Motor neuron (in vitro differentiated cells): ENCODE measurements around the gene PAPSS1. TPM values are rescaled to one million over a fixed set of nuclear protein-coding genes. Genes with fewer than 3 reads are reported as not detected.
"Not testable (repeated sequence)": the region's sequence is repeated elsewhere in the genome, so short reads cannot be mapped to it uniquely, and the experiment has no call there.

Source experiments
- ATAC-seq, 8 experiments: fragments of 200-7000 bp; cut with Tn5 transposase; replicated peaks in 6 of 8; 2 replicates each; pipeline ENCODE4 v1.8.0; 2021; ENCODE audit warnings: mild to moderate bottlenecking in 8 of 8, moderate library complexity in 8 of 8
- H3K27ac ChIP-seq, 2 donors: fragments of 250-450 bp; sonication (Bioruptor Pico); 2 replicates each; pipeline ENCODE4 v1.9.0; 2021; ENCODE audit warnings: antibody characterized with exemption in 2 of 2, mild to moderate bottlenecking in 2 of 2, moderate library complexity in 1 of 2
- H3K4me1 ChIP-seq, 2 donors: fragments of 250-450 bp; sonication (Bioruptor Pico); replicated peaks in 1 of 2; 2 replicates each; pipeline ENCODE4 v1.6.1; 2021; ENCODE audit warnings: antibody characterized with exemption in 2 of 2, mild to moderate bottlenecking in 2 of 2, moderate library complexity in 1 of 2
- H3K4me3 ChIP-seq, 5 donors: fragments of 250-450 bp; sonication (Bioruptor Pico); 2 replicates each; pipeline ENCODE4 v1.9.0; 2021; ENCODE audit warnings: antibody characterized with exemption in 5 of 5, mild to moderate bottlenecking in 5 of 5, moderate library complexity in 4 of 5
- WGBS, 10 experiments: fragments of 450-650 bp; shearing (Covaris generic); methylation state at CpG; one replicate each; pipeline ENCODE4 v1.0.0; 2022; 5-methylcytosine and 5-hydroxymethylcytosine counted together
- in situ Hi-C, 9 experiments: fragments of 400-800 bp; cut with MboI; loops; one replicate each; pipeline ENCODE4 v1.15.0; 2021; ENCODE audit warnings: low sequenced_read_pairs in 9 of 9, low pct_unique_long_range_greater_than_20kb in 2 of 9; ENCODE audit not compliant: unreplicated experiment in 9 of 9
- total RNA-seq, 8 experiments: library from RNA; unstranded; fragments of 300-600 nt; gene quantifications; 2 replicates each; pipeline versions ENCODE4 v1.2.3 to v1.2.4, GENCODE V29; 2022

Gene PAPSS1
- total RNA-seq, 8 experiments from 2014 or later, result 55.1 to 97.3 (median 77.7) TPM

GRCh38 chr4:107655289-107655688 lies 64.7 kb downstream of the PAPSS1 start:
- Histone ChIP-seq H3K4me3 (no peak overlapping the region), H3K27ac (no peak overlapping the region), H3K4me1 (peaks cover 0 to 3% of the 10 kb centered on the region in 2 donors)
- no peak for ATAC-seq
- in situ Hi-C loops, result no loop called here

DNA sequence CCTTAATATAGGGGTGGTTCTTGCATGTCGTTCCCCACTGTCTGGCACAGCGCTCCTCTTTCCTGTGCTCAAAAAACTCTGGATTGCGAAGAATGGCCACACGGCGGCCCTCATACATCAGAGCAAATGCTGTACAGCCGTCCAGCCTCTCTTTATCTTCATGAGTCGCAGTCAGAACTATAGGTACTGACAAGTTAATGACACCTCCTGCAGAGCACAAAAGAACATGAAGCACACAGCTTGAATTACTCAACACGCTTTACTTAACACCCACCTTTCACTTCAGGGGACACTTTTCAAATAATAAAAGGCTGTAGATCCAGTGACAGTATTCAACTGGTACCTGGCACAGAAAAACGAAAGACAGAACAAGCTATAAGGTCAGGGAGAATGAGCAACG lies 65.3 kb downstream of the PAPSS1 start:
- H3K4me3 ChIP-seq, result no peak overlapping the region
- peaks cover 0 to 3% of the 10 kb centered on the region in 2 donors for H3K4me1 ChIP-seq
- 21 to 95% (median 55%) methylated on average over 2 to 10 of the region's 10 CpGs; no CpG with 5 or more reads in 2 of the 10 experiments for WGBS, 10 experiments
- no peak overlapping the region for H3K27ac ChIP-seq
- in situ Hi-C loops, result no loop called here
- ATAC-seq, result peak in 3 of 8 experiments; percentile 44 to 73 (median 57)

- WGBS, 10 experiments, result 80 to 100% (median 100%) methylated on average over 1 to 3 of the region's 3 CpGs; no CpG with 5 or more reads in 1 of the 10 experiments
- H3K27ac ChIP-seq, H3K4me1 ChIP-seq, in situ Hi-C loops, H3K4me3 ChIP-seq, ATAC-seq: not testable (repeated sequence)
Observed at GRCh38 chr4:107651408-107651807, 68.6 kb downstream of the PAPSS1 start.

DNA sequence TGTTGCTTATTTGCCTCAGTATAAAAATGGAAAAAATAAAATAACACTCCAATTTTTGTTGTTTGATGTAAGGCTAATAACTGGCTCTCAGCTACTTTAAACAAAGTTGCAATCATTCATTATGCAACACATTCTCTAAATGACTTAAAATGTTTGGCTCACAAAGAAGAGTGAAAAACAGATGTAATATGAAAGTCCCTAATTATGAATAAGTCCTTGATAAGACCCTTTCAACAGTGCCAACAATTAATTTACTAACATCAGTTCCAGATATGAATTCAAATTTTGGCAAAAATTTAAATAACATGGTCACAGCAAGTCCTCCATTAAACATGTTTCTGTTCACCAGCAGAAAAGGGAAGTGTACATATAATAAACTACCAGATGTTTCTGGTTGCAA lies 69.8 kb downstream of the PAPSS1 start:
- Histone ChIP-seq H3K27ac (no peak overlapping the region), H3K4me1 (peaks cover 0 to 3% of the 10 kb centered on the region in 2 donors), H3K4me3 (no peak overlapping the region)
- in situ Hi-C loops, result no loop called here
- no peak for ATAC-seq

- no peak for ATAC-seq
- in situ Hi-C loops, result no loop called here
- H3K4me3 ChIP-seq, result no peak overlapping the region
- H3K27ac ChIP-seq, result no peak overlapping the region
- WGBS, 10 experiments, result 78 to 100% (median 94%) methylated on average over 1 to 6 of the region's 8 CpGs; no CpG with 5 or more reads in 2 of the 10 experiments
- H3K4me1 ChIP-seq, result no peaks in the 10 kb centered on the region
Observed at GRCh38 chr4:107648178-107648991, 71.6 kb downstream of the PAPSS1 start.

GRCh38 chr4:107647591-107647990 lies 72.4 kb downstream of the PAPSS1 start:
- 77 to 100% (median 100%) methylated on average over 1 to 4 of the region's 4 CpGs for whole genome bisulfite sequencing, 10 experiments
- ATAC-seq, result no peak
- H3K4me3 ChIP-seq, result no peak overlapping the region
- in situ Hi-C loops, result no loop called here
- H3K4me1 ChIP-seq, result no peaks in the 10 kb centered on the region
- no peak overlapping the region for H3K27ac ChIP-seq

DNA sequence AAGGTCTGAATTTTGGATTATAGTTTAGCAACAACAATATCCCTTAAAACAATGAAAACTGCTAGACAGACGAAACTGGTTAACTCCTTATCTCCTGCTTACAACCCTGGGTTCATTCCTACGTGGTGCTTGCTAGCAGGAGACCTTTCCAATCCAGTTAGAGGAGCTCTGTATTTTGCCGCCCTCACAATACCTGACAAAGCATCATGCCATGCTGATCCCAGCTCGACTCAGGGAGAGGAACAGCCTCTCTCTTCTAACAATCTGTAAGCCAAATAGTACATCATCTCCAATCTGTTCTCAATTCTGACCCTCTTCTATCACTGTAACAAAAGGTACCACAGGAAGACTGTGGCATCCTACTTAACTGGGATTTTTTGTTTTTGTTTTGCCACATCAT lies 74.4 kb downstream of the PAPSS1 start:
- in situ Hi-C loops, result no loop called here
- H3K4me3 ChIP-seq, result no peak overlapping the region
- ATAC-seq, result no peak
- no peak overlapping the region for H3K27ac ChIP-seq
- no peaks in the 10 kb centered on the region for H3K4me1 ChIP-seq
- WGBS, 10 experiments, result 52 to 100% (median 89%) methylated on average over 2 to 4 of the region's 4 CpGs

DNA sequence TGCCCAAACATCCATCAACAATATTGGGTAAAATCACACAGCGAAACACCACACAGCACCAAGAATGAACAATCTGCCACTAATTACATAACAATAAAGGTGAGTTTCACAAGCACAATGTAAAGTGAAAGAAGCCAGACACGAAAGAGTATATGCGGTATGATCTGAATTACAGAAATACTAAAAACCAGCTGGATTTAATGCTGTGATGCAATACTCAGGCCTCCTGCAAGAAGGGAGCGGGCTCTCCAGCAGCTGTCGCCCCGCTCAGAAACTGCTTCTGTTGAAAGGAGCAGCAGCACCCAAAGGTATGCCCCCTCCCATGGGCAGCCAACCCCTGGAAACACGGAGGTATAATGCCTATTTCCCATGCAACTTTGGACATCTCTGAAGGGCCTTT lies 77.0 kb downstream of the PAPSS1 start:
- no peak overlapping the region for H3K27ac ChIP-seq
- in situ Hi-C loops, result no loop called here
- ATAC-seq, result no peak
- H3K4me1 ChIP-seq, result no peaks in the 10 kb centered on the region
- H3K4me3 ChIP-seq, result no peak overlapping the region
- 14 to 100% (median 89%) methylated on average over 1 to 7 of the region's 7 CpGs; no CpG with 5 or more reads in 2 of the 10 experiments for WGBS, 10 experiments

DNA sequence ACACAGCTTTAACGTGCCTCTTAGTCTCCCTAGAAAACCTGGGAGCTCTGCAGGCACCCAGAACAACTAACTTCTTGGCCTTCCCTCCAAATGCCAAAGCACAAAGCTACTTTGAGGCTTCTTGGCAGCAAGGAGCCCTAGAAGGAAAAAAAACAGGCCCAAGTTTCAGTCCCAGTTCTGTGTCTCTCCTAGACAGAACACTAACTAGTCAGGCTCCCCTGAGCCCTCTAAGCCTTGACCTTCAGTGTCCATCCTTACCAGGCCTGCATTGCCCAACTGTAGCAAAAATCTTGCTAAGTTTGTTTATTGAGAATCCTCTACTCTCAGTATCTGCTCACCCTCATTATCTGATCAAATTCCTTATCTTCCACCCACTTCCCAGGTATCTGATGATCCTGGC lies 79.2 kb downstream of the PAPSS1 start:
- no peak for ATAC-seq
- 50 to 100% (median 75%) methylated on average over 1 of the region's 1 CpG; no CpG with 5 or more reads in 5 of the 10 experiments for WGBS, 10 experiments
- in situ Hi-C loops, result no loop called here
- Histone ChIP-seq H3K4me1 (no peaks in the 10 kb centered on the region), H3K27ac (no peak overlapping the region), H3K4me3 (no peak overlapping the region)

- 0 to 100% (median 90%) methylated on average over 1 to 2 of the region's 2 CpGs for WGBS, 10 experiments
- Histone ChIP-seq H3K4me3 (no peak overlapping the region), H3K27ac (no peak overlapping the region), H3K4me1 (no peaks in the 10 kb centered on the region)
- in situ Hi-C loops, result no loop called here
- ATAC-seq, result no peak
Observed at GRCh38 chr4:107640197-107640596, 79.8 kb downstream of the PAPSS1 start.

DNA sequence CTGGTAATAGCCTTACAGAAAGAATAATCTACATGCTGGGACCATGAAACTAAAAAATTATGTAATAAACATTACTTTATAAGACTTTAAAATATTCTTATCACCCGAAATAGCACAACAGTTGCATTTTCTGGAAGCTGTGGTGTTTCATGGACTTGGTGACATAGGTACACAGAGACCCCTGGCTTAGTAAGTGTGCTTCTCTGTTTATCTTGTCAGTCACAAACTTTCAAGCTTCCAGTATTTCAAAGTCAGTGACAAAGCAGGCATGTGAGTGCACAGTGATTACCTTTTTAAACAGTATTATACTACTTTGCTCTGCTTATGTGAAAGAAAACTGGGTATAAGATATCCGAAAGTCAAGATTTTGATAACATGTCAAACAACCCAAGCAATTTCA lies 84.3 kb downstream of the PAPSS1 start:
- Histone ChIP-seq H3K4me1 (no peaks in the 10 kb centered on the region), H3K4me3 (no peak overlapping the region), H3K27ac (no peak overlapping the region)
- 80 to 100% (median 92%) methylated on average over 1 to 2 of the region's 2 CpGs for WGBS, 10 experiments
- ATAC-seq, result no peak
- in situ Hi-C loops, result no loop called here

DNA sequence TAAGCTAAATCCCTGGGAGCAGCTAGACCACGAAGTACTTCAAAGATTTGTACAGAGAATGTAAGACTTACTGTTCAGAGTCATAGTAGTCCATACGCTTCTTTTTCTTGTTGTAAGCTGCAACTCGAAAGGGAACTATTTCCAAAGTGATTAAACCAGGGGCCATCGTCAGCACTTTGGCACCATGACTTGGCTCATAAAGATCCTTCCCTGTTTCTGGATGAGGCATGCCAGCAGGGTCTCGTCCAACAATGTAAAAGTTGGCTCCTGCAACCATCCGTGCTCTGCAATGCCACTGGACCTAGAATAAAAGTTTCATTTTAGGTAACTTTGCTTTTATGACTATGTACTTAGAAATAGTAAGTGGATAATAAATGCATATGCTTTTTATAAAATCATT lies 88.5 kb downstream of the PAPSS1 start:
- 63 to 100% (median 92%) methylated on average over 2 to 6 of the region's 6 CpGs for WGBS, 10 experiments
- Histone ChIP-seq H3K27ac (no peak overlapping the region), H3K4me1 (no peaks in the 10 kb centered on the region), H3K4me3 (no peak overlapping the region)
- ATAC-seq, result no peak
- in situ Hi-C loops, result no loop called here

- no peak overlapping the region for H3K4me3 ChIP-seq
- H3K27ac ChIP-seq, result no peak overlapping the region
- no peaks in the 10 kb centered on the region for H3K4me1 ChIP-seq
- no peak for ATAC-seq
- in situ Hi-C loops, result no loop called here
- WGBS, 10 experiments, result 73 to 100% (median 85%) methylated on average over 2 to 6 of the region's 6 CpGs
Observed at GRCh38 chr4:107630185-107630705, 89.8 kb downstream of the PAPSS1 start.

- no peak overlapping the region for H3K4me3 ChIP-seq
- no peak overlapping the region for H3K27ac ChIP-seq
- H3K4me1 ChIP-seq, result no peaks in the 10 kb centered on the region
- ATAC-seq, result no peak
- WGBS, 10 experiments, result 29 to 89% (median 75%) methylated on average over 2 to 3 of the region's 3 CpGs; no CpG with 5 or more reads in 5 of the 10 experiments
- in situ Hi-C loops, result no loop called here
Observed at GRCh38 chr4:107629318-107629717, 90.7 kb downstream of the PAPSS1 start.
